RKO (cell line): Measurements from ENCODE around the gene LHFPL4.
"Not testable (repeated sequence)": the region's sequence is repeated elsewhere in the genome, so short reads cannot be mapped to it uniquely, and the experiment has no call there.

Source experiments
- DNase-seq: peaks from one replicate; pipeline ENCODE4 v3.0.0-alpha.2; 2016; ENCODE audit warnings: low spot score

Gene LHFPL4

DNA sequence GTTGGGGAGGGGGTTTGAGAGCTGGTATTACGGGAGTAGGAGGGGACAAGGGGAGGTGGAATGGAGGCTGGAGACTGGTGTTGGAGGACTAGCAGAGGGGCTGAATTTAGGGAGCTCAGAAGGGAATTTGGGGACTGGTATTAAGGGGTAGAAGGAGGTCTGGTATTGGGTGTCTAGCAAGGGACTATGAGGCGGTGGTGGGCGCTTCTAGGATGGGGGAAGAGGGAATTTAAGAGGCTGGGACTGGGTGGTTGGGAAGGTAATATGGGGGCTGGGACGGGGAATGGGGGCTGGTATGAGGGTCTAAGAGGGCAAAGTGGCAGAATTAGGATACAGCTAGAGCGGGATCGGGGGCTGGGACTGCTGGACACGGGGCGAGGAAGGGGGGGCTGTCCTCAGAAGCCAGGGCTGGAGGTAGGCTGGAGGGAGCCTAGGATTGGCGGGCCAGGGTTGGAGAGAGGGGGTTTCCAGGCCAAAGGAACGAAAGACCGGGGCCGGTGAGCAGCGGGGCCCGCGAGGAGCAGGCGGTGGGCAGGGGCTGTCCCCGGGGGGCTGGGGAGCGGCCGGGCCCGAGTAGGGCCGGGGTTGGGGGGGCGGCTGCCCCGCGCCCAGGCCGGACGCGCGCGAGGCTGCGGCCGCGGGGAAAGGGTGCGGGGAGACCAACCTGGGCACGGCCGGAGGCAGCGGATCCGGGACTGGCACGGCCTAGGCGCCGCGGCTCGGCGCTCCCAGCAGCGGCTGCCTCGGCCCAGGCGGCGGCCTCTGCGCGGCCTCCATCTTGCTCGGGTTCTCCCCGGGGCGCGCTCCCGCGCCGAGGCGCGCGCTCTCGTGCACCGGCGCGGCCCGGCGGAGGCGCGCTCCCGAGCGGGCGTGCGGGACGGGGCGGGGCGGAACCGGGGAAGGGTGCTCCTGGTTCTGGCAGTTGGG is at the start of gene LHFPL4:
TSS of gene LHFPL4 (minus strand) at position 802 of the 927 bp plus-strand sequence. CDS start 1,143 bp downstream, outside the sequence.
- DNase-seq = peak; percentile 6

DNA sequence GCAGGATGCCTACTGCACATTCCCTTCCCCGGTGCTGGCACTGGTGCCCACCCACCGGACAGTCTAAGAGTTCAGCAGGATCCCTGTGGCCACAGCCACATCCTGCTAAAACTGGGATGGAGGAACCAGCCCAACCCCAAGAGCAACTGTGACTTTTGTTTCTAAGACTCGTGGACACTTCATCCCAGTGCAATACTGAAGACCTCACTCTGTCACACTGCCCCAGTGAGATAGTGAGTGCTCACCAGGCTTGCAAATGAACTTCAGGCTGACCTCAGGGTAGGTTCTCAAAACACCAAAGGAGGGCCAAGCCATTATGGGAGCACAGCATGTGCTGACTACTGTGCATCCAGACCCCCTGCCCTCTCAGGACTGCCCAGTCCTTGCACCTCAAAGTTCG is 49.0 kb upstream of the LHFPL4 start:
- DNase-seq = no peak

DNA sequence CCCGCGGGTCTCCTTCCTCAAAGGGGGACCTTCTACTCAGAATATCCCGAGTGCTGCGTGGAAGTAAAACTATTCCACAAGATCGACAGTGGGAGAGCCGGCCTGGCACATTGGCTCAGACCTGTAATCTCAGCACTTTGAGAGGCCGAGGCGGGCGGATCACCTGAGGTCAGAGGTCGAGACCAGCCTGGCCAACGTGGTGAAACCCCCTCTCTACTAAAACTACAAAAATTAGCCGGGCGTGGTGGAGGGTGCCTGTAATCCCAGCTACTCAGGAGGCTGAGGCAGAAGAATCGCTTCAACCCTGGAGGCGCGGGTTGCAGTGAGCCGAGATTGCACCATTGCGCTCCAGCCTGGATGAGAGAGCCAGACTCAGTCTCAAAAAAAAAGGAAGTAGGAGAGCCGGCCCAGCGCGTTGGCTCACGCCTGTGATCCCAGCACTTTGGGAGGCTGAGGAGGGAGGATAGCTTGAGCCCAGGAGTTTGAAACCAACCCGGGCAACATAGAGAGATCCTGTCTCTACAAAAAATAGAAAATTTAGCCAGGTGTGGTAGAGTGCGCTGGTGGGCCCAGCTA is 47.5 kb upstream of the LHFPL4 start:
- DNase-seq = not testable (repeated sequence)

DNA sequence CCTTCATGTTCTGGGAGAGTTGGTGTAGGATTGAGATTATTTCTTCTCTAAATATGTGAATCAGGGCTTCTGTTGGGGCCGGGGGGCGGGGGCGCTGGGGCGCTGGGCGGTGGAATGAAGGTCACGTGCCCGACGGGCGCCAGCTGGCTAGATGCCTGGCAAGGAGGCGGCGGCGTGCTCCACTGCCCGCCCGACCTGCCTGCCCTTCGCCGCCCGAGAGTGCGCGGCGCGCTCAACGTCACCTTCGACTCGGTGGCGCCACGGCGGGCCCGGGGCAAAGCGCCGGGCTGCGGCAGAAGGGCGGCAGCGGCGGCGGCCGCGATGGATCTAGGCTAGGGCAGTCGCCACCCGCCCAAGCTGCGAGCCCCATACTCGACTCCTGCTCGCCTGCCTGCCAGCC is 47.0 kb upstream of the LHFPL4 start:
- DNase-seq = no peak

DNA sequence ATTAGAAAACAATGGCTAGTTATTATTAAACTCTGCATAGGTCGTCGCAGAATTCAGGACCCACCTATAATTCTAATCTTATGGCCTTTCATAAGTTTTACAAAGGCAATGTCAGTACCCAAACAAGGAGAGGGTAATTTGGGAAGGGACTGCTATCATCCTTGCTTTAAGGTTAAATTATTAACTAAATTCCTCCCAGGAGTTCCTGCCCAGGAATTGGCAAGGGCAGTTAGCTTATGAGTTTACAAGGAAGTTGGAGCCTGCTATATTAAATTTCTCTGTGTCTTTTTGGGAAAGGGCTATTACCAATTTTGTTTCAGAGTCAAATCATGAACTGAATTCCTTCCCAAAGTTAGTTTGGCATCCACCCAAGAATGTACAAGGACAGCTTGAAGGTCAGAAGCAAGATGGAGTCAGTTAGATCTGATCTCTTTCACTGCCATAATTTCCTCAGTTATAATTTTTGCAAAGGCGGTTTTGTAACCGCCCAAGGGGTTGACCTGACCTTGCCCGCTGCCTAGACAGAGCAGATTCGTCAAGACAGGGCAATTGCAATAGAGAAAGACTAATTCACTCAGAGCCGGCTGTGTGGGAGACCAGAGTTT is 45.3 kb upstream of the LHFPL4 start:
- DNase-seq = no peak

DNA sequence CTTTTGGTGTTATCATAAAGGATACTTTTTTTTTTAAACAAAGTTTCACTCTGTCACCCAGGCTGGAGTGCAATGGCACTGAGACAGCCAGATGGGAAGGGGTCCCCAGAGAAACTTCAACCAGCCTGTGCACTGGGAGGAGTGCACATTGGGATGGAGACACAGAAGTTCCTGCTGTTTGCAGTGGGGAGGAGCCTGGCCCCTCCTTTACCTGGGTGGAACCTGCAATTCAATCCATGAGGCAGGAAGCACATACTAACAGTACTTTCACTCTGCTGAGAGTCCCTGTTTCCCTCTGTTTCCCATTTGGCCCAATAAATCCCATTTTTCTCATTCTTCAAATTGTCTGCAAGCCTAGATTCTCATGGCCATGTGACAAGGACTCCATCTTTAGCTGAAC is 42.3 kb upstream of the LHFPL4 start:
- DNase-seq = no peak

DNA sequence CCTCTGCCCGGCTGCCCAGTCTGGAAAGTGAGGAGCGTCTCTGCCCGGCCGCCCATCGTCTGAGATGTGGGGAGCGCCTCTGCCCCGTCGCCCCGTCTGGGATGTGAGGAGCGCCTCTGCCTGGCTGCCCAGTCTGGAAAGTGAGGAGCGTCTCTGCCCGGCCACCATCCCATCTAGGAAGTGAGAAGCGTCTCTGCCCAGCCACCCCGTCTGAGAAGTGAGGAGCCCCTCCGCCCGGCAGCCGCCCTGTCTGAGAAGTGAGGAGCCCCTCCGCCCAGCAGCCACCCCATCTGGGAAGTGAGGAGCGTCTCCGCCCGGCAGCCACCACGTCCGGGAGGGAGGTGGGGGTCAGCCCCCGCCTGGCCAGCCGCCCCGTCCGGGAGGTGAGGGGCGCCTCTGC is 38.2 kb upstream of the LHFPL4 start:
- DNase-seq = not testable (repeated sequence)

DNA sequence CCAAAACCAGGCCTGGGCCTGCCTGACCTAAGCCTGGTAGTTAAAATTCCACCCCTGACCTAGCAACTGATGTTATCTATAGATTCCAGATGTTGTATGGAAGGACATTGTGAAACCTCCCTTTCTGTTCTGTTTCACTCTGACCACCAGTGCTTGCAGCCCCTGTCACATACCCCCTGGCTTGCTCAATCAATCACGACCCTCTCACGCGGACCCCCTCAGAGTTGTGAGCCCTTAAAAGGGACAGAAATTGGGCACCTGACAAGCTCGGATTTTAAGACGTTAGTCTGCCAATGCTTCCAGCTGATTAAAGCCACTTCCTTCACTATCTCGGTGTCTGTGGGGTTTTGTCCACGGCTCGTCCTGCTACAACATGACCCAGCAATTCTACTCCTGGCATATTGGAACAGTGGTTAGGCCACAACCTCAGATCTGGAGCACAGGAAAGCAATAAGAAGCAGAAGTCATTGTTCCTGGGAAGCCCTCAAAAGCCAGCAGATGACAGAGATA is 36.7 kb upstream of the LHFPL4 start:
- DNase-seq = no peak

DNA sequence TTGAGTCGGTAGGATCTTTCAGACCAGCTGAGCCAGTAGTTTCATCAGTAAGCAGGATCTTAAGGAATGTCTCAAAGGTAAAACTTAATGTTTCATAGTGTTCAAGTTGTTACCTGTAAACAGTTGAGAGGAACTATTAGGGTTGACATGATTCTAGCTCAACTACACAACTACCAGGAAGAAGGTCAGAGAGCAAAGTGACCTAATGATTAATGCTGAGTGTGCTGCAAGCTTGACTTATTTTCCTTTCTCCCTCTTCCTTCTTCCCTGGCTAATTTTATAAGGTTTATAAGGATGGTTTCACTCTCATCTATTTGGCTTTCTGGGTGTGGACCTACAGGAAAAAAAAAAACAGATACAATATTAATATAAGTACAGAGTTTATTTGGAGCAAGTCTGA is 30.2 kb upstream of the LHFPL4 start:
- DNase-seq = no peak

DNA sequence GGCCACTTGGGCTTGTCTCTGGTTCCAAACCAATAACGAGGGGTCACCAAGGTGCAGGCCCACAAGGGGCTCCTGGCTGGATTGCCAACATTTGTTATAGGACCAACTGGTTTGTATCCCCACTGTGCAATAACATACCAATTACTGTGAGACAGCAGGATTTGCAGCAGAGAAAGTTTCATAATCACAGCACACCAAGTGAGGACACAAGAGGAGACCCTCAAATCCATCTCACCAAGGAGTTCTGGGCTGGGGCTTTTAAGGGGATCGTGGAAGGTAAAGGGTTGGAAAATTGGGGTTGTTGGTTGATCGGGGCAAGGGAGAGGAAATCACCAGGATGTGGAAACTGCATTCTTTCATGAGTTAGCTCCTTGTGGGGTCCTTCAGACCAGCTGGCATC is 29.7 kb upstream of the LHFPL4 start:
- no peak for DNase-seq

DNA sequence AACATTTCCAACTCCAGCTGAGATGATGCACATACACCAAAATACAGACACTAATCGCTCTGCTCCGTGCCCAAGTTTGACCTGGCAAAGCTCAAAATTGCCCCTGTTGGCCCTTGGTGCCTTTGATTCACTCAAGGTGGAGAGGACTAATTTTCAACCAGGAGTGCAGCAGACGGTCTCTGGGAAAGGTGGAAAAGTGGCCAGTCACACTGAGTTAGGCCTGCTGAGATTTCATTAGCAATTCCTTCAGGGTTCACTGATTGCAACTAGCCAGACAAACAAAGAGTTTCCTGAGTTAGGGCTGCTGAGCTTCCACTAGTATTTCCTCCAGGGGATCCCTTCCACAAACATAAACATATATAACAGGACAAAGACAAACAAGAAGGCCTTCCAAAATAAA is 28.7 kb upstream of the LHFPL4 start:
- DNase-seq = no peak

DNA sequence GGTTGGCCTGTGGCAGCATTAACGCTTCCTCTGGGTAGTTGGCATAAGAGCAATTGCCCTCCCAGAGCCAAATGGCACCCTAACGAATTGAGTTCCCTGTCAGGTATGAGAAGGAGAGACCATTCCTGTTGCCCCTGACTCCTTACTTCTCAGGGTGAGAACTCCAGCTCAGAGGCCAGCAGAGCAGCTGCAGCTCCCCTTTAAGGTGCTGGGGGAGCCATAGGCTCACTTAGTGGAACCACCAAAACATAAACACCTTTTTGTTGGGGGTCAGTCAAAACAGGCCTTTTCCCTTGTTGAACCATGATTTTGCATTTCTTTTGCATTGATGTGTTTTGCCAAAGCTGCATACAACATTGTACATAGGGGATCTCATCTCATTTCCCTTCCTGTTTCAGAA is 28.1 kb upstream of the LHFPL4 start:
- no peak for DNase-seq

DNA sequence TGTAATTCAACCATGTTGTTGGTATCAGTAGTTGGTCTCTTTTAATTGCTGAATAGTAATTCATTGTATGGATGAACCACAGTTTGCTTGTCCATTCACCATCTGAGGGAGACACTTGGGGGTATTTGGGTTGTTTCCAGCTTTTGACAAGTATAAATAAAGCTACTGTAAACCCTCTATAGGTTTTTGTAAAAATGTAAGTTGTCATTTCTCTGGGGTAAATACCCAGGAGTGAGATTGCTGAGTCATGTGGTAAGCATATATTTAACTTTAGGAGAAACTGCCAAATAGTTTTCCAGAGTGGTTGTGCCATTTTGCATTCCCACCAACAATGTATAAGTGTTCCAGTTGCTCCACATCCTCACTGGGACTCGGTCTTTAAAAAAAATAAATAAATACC is 15.4 kb upstream of the LHFPL4 start:
- no peak for DNase-seq

DNA sequence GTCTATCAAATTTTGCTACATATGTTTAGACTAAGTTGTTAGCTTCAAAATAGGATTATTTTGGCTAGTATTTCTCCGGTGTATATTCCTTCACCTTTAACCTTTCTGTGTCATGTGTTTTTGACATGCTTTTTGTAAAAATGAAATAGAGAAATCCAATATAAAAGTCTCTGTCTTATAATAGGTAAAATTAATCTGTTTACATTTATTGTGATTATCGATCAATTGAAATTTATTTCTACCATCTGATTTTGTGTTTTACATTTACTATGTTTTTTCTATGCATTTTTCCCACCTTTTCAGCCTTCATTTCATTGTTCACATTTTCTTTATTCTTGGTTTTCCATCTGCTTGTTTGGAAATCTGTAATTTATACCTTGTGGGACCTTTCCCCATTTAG is 11.7 kb upstream of the LHFPL4 start:
- DNase-seq = no peak

DNA sequence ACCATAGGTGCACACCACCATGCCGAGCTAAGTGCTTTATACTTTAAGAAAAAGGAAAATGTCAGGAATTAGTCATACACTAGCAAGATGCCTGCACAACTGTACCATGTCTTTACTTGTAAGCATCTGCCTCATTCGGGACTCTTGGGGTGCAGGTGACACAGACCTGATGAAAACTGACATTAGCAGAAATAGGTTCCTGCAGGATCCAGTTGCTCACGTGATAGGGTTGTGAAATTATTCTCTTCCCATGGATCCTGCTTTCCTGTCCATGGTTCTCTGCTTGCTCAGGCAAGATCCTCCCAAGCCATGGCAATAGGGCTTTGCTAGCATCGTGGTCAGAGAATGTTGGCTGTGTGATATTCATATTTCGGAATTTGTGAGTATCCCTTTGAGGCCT is 10.2 kb upstream of the LHFPL4 start:
- no peak for DNase-seq

DNA sequence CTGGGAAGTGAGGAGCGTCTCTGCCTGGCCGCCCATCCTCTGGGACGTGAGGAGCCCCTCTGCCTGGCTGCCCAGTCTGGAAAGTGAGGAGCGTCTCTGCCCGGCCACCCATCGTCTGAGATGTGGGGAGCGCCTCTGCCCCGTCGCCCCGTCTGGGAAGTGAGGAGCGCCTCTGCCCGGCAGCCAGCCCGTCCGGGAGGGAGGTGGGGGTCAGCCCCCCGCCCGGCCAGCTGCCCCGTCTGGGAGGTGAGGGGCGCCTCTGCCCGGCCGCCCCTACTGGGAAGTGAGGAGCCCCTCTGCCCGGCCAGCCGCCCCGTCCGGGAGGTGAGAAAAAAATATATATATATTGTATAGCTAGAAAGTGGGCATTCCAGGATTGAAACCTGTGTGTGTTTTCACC is 6.4 kb upstream of the LHFPL4 start:
- not testable (repeated sequence) for DNase-seq

DNA sequence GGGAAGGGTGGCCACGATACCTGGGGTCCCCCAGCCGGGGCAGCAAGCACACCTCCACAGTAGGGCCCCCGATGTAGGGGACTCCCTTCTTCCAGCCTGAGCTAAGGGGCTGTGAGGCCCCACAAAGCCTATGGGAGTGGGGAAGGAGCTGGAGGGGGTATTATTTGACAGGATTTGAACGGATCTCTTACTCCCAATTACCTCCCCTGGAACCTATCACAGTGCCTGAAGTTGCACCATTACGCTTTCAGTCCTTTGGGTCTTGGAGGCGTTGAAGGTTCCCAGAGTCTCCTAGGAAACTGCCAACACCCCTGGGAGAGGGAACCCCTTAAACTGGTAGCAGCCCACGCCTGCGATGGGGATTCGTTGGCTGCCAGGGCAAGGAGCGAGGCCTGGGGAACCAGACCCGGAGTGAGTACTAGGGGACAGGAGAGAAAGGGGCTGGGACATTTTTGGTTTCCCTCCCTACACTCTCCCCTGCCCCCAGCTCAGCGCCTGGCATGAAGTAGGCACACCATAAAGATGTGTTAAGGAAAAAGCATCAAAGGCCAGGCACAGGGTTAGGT is 409 bp upstream of the LHFPL4 start:
- DNase-seq = no peak

DNA sequence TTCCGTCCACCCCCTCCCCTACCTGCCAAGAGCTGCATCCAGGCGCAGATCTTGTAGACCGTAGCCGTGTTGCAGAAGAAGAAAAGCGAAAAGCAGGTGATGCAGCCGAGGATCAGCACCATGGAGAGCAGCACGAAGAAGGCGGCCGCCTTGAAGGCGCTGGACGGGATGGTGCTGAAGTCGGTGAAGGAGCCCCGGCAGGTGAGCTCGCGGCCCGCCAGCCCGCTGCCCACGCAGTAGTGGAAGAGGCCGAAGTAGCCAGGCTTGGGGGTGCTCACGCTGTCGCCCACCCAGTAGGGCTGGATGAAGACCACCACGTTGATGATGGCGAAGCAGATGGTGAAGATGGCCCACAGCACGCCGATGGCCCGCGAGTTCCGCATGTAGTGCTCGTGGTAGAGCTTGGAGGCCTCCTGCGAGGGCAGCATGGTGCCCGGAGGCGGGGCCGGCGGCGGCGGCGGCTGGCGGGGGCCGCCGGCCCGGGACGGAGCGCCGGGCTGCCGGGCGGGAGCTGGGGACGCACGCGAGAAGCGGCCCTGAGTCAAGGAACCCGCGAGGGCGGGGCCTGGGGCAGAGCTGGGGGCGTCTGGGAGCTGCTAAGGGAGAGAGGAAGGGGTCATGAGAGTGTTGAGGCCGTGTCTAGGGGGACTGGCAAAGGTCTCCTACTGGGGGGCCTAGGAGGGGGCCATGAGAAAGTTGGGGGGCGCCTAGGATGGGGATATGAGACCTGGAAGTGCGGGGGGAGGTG is 1.2 kb downstream of the LHFPL4 start:
- no peak for DNase-seq

DNA sequence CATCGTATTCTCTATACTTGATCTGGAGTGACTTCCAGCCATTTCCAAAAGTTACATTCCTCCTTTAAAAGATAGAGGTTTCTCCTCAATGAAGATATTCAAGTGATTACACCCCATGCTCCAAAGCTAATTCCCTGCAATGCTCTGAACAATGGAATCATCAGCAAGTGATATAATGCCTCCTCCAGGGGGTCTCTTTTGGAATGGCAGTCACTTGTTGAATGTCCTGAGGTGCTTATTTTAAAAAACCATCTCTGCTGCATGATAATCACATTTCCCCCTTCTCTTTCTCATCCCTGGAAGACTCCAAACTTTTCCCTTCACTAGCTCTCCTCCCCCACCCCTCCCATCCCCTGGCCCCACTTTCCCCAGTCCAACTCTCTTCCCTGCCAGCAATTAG is 2.6 kb downstream of the LHFPL4 start:
- no peak for DNase-seq

DNA sequence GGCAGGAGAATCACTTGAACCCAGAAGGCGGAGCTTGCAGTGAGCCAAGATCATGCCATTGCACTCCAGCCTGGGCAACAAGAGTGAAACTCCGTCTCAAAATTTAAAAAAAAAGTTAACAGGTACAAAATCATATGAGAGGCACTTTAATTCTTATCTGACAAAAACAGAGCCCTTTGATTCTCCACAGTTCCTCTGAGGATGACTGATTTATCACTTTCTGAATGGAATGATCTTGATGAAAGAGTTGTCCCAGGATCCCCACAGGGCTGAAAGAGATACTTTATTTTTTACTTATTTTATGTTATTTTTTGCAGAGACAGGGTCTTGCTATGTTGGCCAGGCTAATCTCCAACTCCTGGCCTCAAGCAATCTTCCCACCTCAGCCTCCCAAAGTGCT is 4.0 kb downstream of the LHFPL4 start:
- no peak for DNase-seq

DNA sequence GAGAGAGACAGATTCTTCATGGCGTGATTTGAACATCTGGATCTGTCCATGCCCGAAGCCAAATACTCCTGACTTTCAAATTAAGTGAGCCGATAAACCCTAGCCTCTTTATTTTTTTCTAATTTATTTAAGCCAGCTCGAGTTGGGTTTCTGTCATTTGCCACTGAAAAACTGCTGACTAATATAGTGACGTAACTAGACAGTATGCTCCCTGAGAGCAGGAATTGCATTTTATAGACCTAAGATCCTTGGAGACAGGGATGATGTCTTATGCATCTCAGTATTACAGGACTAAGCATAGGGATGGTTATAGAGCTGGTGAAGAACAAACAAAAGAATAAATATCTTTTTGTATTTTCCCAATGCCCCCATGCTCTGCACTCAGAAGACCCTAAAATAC is 4.6 kb downstream of the LHFPL4 start:
- no peak for DNase-seq

DNA sequence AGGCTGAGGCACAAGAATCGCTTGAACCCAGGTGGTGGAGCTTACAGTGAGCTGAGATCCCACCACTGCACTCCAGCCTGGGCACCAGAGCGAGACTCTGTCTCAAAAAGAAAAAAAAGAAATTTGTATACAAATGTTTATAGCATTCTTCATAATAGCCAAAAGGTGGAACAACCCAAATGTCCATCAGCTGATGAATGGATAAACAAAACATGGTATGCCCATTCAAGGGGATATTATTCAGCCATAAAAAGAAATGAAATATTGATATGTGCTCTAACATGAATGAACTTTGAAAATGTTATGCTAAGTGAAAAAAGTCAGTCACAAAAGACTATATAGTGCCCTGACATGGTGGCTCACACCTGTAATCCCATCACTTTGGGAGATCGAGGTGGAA is 11.4 kb downstream of the LHFPL4 start:
- no peak for DNase-seq
